IMR-90 (cell line): ENCODE results near the gene INPPL1. TPM values are rescaled to one million over a fixed set of nuclear protein-coding genes. Genes with fewer than 3 reads are reported as not detected.

Experiments
- ATAC-seq: fragments of 200-7000 bp; cut with Tn5 transposase; 2 replicates; pipeline ENCODE4 v1.9.1; 2020; ENCODE audit warnings: low read depth, mild to moderate bottlenecking, moderate library complexity
- BruUV-seq: library from RNA; stranded (reverse); fragments of 400-500 nt; replicated peaks from 2 replicates; lab custom pipeline; 2021; lab: Mats Ljungman, UMichigan
- CTCF ChIA-PET: fragments of 300-600 bp; formaldehyde crosslinking; extraction: SDS; loops from one replicate; lab custom pipeline; 2021; ENCODE audit warnings: antibody characterized with exemption; lab: Yijun Ruan, JAX
- POLR2A ChIA-PET: fragments of 300-600 bp; sonication (Branson Sonifier 250); formaldehyde crosslinking; loops from one replicate; lab custom pipeline; 2022; ENCODE audit warnings: antibody characterized with exemption; ENCODE audit not compliant: unreplicated experiment; lab: Charles Lee
- DNase-seq: peaks from one replicate; pipeline ENCODE4 v3.0.0; 2013
- H2AFZ ChIP-seq: replicated peaks from 2 replicates; pipeline ENCODE3; 2013; ENCODE audit warnings: low read length, mild to moderate bottlenecking; ENCODE audit not compliant: poor library complexity
- H2AK5ac ChIP-seq: 2 replicates; pipeline ENCODE4 v1.6.1; 2013; ENCODE audit warnings: low read depth, low read length, inconsistent platforms
- H2AK9ac ChIP-seq: replicated peaks from 2 replicates; pipeline ENCODE3; 2013; ENCODE audit warnings: mild to moderate bottlenecking, low read depth, low read length, moderate library complexity; ENCODE audit not compliant: poor library complexity
- H2BK120ac ChIP-seq: 2 replicates; pipeline ENCODE4 v1.6.1; 2013; ENCODE audit warnings: low read depth, low read length, inconsistent platforms
- H2BK15ac ChIP-seq: 3 replicates; pipeline ENCODE4 v1.6.1; 2013; ENCODE audit warnings: low read depth, low read length, inconsistent platforms
- H2BK20ac ChIP-seq: 2 replicates; pipeline ENCODE4 v1.6.1; 2013; ENCODE audit warnings: low read depth, mild to moderate bottlenecking, inconsistent platforms, low read length, moderate library complexity
- H2BK5ac ChIP-seq: 2 replicates; pipeline ENCODE4 v1.6.1; 2013; ENCODE audit warnings: mild to moderate bottlenecking, low read depth, low read length, inconsistent platforms; ENCODE audit not compliant: poor library complexity, severe bottlenecking
- H3K14ac ChIP-seq: replicated peaks from 2 replicates; pipeline ENCODE4 v1.6.1; 2013; ENCODE audit warnings: low read depth, low read length, inconsistent platforms
- H3K18ac ChIP-seq: 2 replicates; pipeline ENCODE4 v1.6.1; 2013; ENCODE audit warnings: low read depth, low read length, control low read depth
- H3K23ac ChIP-seq: 2 replicates; pipeline ENCODE4 v1.6.1; 2013; ENCODE audit warnings: low read depth, low read length, inconsistent platforms
- H3K27ac ChIP-seq: 2 replicates; pipeline ENCODE4 v1.5.1; 2013; ENCODE audit warnings: mild to moderate bottlenecking, control low read depth, low read length; ENCODE audit not compliant: insufficient read depth
- H3K27me3 ChIP-seq: 2 replicates; pipeline ENCODE4 v1.6.1; 2013; ENCODE audit warnings: low read length; ENCODE audit not compliant: control insufficient read depth, insufficient read depth
- H3K36me3 ChIP-seq: 2 replicates; pipeline ENCODE4 v1.6.1; 2013; ENCODE audit warnings: low read length, mixed read lengths; ENCODE audit not compliant: control insufficient read depth, insufficient read depth
- H3K4ac ChIP-seq: 2 replicates; pipeline ENCODE4 v1.6.1; 2013; ENCODE audit warnings: low read depth, low read length, inconsistent platforms
- H3K4me1 ChIP-seq: 2 replicates; pipeline ENCODE4 v1.6.1; 2013; ENCODE audit warnings: low read length, mixed read lengths; ENCODE audit not compliant: control insufficient read depth, insufficient read depth
- H3K4me2 ChIP-seq: 2 replicates; pipeline ENCODE4 v1.6.1; 2013; ENCODE audit warnings: low read depth, mild to moderate bottlenecking, control low read depth, low read length, moderate library complexity
- H3K4me3 ChIP-seq: 2 replicates; pipeline ENCODE4 v1.5.1; 2013; ENCODE audit warnings: low read depth, mild to moderate bottlenecking, control low read depth, low read length, moderate library complexity; ENCODE audit not compliant: insufficient read depth
- H3K56ac ChIP-seq: 2 replicates; pipeline ENCODE4 v1.6.1; 2013; ENCODE audit warnings: low read length, inconsistent platforms; ENCODE audit not compliant: insufficient read depth; ENCODE audit errors: extremely low read depth
- H3K79me1 ChIP-seq, 2 experiments: 2 replicates each; pipeline ENCODE4 v1.6.1; 2013; ENCODE audit warnings: low read length in 2 of 2, inconsistent platforms in 1 of 2, low read depth in 1 of 2
- H3K9ac ChIP-seq: 2 replicates; pipeline ENCODE4 v1.6.1; 2013; ENCODE audit warnings: low read depth, low read length, control low read depth
- H3K9me1 ChIP-seq: 2 replicates; pipeline ENCODE4 v1.6.1; 2013; ENCODE audit warnings: low read length, inconsistent platforms; ENCODE audit not compliant: insufficient read depth
- H3K9me3 ChIP-seq: 2 replicates; pipeline ENCODE4 v1.6.1; 2013; ENCODE audit warnings: low read length; ENCODE audit not compliant: control insufficient read depth, insufficient read depth
- H4K20me1 ChIP-seq: 2 replicates; pipeline ENCODE4 v1.6.1; 2013; ENCODE audit warnings: low read length, inconsistent platforms; ENCODE audit not compliant: insufficient read depth
- H4K5ac ChIP-seq: 2 replicates; pipeline ENCODE4 v1.6.1; 2013; ENCODE audit warnings: mild to moderate bottlenecking, low read depth, low read length, control low read depth
- H4K8ac ChIP-seq, 2 experiments: 2 replicates each; pipeline ENCODE4 v1.6.1; 2013; ENCODE audit warnings: low read depth in 2 of 2, low read length in 2 of 2, control low read depth in 1 of 2, inconsistent platforms in 1 of 2
- H4K91ac ChIP-seq: 2 replicates; pipeline ENCODE4 v1.6.1; 2013; ENCODE audit warnings: low read depth, low read length, inconsistent platforms; ENCODE audit not compliant: insufficient read depth
- MXI1 ChIP-seq: IDR thresholded peaks from 2 replicates; pipeline ENCODE4 v1.6.1; 2012; ENCODE audit warnings: low read depth, mild to moderate bottlenecking, low read length, moderate library complexity, borderline replicate concordance
- NFE2L2 ChIP-seq: fragments of 150-350 bp; IDR thresholded peaks from 2 replicates; pipeline ENCODE4 v1.6.1; 2016; ENCODE audit warnings: low read depth, mild to moderate bottlenecking, low read length
- WGBS, 2 experiments: methylation state at CpG; one replicate each; pipeline versions ENCODE4 v1.1.5 to v1.1.7; 2013; ENCODE audit warnings: missing lambda C conversion rate in 2 of 2; ENCODE audit not compliant: insufficient read length in 1 of 2; ENCODE audit errors: extremely low coverage in 2 of 2; 5-methylcytosine and 5-hydroxymethylcytosine counted together
- dilution Hi-C: fragments of 300-500 bp; cut with HindIII; formaldehyde crosslinking; loops from one replicate; pipeline ENCODE4 v1.14.3; 2018; ENCODE audit warnings: low sequenced_read_pairs; ENCODE audit not compliant: unreplicated experiment
- in situ Hi-C: fragments of 300-500 bp; cut with MboI; formaldehyde crosslinking; loops from 3 replicates; pipeline ENCODE4 v1.14.3; 2019; ENCODE audit warnings: low sequenced_read_pairs, inconsistent platforms, mixed read lengths
- intact Hi-C: fragments of 100-400 bp; cut with micrococcal nuclease; formaldehyde crosslinking; loops from 2 replicates; pipeline ENCODE4 v1.10.0; 2022
- polyA plus RNA-seq, 3 experiments: library from polyadenylated mRNA; depleted of rRNA; stranded (reverse); fragments of >200 nt; gene quantifications; 2 replicates each; pipeline ENCODE4 v1.2.3, GENCODE V29; 2012; ENCODE audit warnings: low replicate concordance in 1 of 3
- total RNA-seq: library from RNA; depleted of rRNA; stranded (reverse); fragments of >200 nt; gene quantifications from 2 replicates; pipeline ENCODE4 v1.2.3, GENCODE V29; 2012

The INPPL1 gene
- total and polyA plus RNA-seq, 2 of the 4 experiments (the other 2 are of a cell fraction): 27.4 to 105 TPM

DNA sequence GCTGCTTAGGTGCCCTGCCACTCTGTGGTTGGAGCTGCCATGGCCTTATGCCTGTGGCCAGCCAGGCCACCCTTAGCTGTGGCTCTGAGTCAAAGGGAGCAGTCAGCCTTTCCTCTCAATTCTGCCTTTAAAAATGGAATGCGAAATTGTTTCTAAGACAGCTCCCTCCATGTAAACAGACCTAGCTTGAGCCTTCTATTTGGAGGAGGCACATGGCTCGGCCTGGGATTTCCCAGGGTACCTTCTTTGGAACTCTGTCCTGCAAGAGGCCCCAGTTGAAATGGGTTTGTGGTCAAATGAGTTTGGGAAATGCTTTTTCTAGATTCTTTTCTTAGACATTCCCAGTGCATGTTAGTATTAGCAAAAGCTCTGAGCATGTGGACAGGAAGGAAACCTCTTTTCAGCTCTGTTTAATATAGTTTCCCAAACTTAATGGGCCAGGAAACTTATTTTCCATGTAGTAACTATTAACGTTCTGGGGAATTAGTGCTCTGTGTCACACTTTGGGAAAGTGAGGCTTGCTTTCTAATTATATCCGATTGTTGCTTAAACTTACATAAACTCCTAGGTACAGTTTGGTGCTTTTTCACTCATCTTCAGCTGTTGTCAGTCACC lies 11.6 kb downstream of the INPPL1 start:
- TF ChIP-seq MXI1 (peak; percentile 60; the same call in 1 of the 2 replicates), NFE2L2 (no peak)
- Histone ChIP-seq H4K5ac (no peak overlapping the region), H2BK5ac (no peak overlapping the region), H3K9me3 (no peaks in the 10 kb centered on the region), H2BK15ac (no peak overlapping the region), H2BK120ac (no peak overlapping the region), H3K4ac (no peak overlapping the region), H3K27ac (no peak overlapping the region), H3K56ac (no peak overlapping the region), H3K23ac (no peak overlapping the region), H3K4me1 (peaks cover 2% of the 10 kb centered on the region; the same call in 1 of the 2 replicates), H3K36me3 (peaks cover 65% of the 10 kb centered on the region), H4K91ac (no peak overlapping the region), H4K8ac (no peak overlapping the region), H2AK5ac (no peak overlapping the region), H3K14ac (no peak overlapping the region), H3K4me2 (no peak overlapping the region), H2BK20ac (no peak overlapping the region), H3K27me3 (peaks cover 13% of the 10 kb centered on the region), H4K20me1 (peaks cover 59% of the 10 kb centered on the region), H3K9ac (no peak overlapping the region), H3K4me3 (no peak overlapping the region), H2AFZ (no peak overlapping the region), H3K18ac (no peak overlapping the region), H3K79me1 (peaks cover 9 to 26% of the 10 kb centered on the region in 2 experiments), H2AK9ac (no peak overlapping the region), H3K9me1 (no peaks in the 10 kb centered on the region)
- ATAC-seq (peak; percentile 10), DNase-seq (peak; percentile 50)
- dilution Hi-C loops: no loop called here
- intact Hi-C loops: no loop called here
- CTCF ChIA-PET: no interaction called here
- POLR2A ChIA-PET: interaction anchor here (0.6 kb wide), 1 partner anchor 12 kb away, joined by 3 read pairs; the partner anchor contains the start of gene INPPL1
- in situ Hi-C loops: loop anchor here (5.0 kb wide), 1 partner anchor 209 kb away; no protein-coding TSS in a partner anchor
- no CpG with 5 or more reads among the region's 4 CpGs for WGBS, 2 experiments
- no TSS peak for BruUV-seq
